Measurements from ENCODE around the gene NHSL1. TPM values are rescaled to one million over a fixed set of nuclear protein-coding genes. Genes with fewer than 3 reads are reported as not detected.
A peak's percentile ranks its signal among the peaks of the same experiment; 100 is the strongest.

Gene NHSL1
- total RNA-seq, 1 donor from 2014 or later = 17.3 TPM

DNA sequence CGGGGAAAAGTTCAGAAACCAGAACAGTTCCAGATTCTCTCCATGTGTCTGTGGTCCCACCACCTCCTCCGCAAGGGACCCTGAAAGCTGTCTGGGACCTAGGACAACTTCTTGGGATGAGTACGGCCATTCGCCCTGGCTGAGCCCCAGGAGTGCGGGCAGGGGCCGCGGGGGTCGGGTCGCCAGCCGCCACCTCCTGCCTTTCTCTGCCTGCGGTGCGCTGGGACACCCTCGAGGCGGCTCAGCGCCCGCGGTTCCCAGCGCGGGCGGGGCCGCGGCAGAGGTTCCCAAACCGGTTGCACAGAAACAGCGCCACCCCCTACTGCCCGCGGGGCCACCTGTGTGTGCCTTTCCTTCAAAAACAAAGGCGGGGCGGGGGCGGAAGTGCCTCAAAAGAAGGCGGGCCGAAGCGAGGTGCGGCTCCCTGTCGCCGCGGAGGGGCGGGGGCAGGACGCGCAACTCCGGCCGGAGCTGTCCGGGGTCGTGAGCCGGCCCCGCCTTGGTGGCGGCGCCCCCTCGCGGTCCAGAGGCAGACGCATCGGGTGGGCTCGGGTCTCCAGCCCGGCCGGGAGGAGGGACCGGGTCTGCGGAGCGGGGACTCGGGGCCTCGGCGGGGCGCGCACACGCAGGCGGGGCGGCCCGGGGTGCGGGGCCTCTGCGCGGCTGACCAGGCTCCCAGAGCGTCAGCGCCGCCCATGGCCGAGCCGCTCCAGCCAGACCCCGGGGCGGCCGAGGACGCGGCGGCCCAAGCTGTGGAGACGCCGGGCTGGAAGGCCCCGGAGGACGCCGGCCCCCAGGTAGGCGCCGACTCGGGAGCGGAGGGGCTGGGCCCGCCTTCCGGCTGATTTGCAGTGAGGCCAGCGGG is 95.3 kb downstream of the NHSL1 start, which contains the start of gene HEBP2:
HEBP2 (plus strand) TSS at position 423 of the 865 bp plus-strand sequence; CDS start at position 696, 273 bp downstream.
- peak; percentile 97 for DNase-seq

DNA sequence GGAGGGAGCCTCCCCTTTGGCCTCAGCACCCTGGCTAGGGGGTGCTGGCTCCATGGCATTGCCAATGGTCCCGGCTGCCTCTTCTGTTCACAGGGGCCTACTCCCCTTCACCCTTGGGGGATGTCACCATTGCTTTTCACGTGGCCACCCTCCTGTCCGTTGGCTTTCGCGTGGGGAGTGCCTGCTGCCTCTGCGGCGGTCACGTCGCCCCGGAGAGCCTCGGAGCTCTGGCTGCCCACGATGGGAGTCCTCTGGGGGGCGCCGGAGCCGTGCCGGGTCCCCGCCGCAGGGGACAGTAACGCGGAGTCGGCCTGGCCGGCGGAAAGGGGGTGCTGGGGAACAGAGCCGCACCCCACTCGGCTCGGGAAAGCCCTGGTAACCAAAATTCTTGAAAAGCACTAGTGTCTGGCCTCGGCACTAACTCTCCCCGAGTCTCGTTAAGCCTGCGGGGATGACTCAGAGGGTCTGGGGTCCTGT is 95.9 kb downstream of the NHSL1 start:
- peak; percentile 59 for DNase-seq

DNA sequence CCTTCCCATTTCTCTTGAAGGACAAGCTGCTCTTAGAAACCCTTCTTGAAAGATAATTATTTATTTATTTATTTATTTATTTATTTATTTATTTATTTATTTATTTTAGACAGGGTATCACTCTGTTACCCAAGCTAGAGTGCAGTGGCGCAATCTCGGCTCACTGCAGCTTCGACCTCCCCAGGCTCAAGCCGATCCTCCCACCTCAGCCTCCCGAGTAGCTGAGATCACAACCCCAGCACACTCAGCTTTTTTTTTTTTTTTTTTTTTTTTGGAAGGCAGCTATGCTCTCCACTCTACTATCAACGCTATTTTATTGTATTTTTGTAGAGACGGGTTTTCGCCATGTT is 96.5 kb downstream of the NHSL1 start:
- no peak for DNase-seq

DNA sequence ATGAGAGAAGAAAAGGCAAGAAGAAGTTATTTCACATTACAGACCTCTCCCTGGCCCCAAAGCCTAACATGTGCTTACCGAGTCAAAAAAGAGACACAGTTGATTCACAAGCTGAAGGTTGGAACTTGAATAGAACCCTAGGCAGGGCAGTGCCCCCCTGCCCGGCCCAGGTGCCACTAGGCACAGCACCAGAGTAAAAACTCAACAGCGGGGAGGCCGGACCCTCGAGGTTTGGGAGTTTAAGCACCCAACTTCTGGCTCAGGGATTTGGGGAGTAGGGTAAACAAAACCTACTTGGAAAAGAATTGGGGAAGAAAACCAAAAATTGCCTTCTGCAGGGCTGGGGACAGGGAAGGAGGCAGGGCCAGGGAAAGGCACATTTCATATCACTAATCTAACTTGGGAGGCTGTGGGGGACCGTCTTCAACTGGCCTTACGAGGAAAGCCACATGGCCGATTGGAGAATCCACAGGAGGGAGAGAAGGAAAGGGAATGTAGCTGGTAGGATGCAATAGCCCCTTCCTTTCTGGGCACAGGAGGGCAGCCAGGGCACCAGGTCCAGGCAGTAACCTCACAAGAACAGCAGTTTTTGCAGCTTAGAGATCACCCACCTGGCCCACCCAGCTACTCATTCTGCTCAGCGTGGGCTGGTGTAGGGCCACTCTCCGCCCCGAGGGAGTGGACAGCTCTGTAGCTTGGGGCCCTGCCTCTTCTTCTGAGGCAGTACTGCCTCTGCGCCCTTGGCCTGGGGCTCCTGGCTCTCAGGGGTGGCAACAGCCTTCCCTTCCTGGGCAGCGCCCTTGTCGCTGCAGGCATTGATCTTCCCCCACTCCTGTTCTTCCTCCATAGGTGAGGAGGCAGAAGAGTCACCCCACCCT is 97.1 kb downstream of the NHSL1 start:
- DNase-seq = no peak

DNA sequence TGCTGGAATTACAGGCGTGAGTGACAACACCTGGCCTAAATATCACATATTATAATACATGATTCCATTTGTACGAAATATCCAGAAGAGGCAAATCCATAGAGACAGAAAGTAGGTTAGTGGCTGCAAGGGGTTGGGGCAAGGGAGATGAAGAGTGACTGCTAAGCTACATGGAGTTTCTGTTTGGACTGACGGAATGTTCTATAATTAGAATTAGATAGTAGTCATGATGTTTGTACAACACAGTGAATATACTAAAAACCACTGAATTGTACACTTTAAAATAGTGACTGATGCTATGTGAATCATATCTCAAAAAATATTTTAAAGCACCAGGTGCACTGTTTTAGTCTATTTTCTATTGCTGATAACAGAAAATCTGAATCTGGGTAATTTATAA is 99.0 kb downstream of the NHSL1 start:
- no peak for DNase-seq

DNA sequence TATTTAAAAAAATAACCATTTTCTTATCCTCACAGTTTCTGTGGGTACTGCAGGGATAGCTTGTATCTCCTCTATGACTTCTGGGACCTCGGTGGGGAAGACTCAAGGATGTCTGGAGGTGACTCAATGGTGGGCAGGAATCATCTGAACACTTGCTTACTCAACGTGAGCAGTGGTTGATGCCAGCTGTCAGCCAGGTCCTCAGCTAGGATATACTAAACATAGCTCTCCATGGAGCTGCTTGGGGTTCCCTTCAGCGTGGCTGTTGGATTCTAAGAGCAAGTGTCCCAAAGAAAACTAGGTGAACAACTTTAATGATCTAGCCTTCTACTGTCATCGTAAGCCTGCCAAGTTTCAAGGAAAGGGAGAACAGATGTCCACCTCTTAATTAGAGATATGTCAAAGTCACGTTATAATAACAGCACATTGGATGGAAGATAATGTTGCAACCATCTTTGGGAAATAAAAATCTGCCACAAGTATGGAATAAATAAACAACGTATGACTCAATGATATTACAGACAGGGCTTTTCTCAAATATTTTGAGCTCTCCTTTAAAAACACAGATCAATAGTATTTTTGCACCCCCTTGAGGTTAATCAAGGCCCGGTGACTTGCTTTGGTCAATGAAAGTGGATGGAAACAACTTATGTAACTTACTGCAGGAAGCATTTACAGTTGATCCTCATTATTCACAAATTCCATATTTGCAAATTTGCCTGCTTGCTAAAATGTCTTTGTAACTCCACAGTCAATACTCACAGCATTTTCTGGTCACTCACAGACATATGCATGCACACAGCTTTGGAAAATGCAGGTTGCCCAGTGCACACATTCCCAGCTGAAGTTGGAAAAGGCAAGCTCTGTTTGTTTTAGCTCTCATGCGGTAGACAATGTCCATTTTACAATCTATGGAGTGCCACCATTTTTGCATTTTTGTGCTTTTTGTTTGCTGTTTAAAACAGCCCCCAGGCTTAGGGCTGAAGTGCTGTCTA is 101.9 kb downstream of the NHSL1 start:
- DNase-seq = no peak

DNA sequence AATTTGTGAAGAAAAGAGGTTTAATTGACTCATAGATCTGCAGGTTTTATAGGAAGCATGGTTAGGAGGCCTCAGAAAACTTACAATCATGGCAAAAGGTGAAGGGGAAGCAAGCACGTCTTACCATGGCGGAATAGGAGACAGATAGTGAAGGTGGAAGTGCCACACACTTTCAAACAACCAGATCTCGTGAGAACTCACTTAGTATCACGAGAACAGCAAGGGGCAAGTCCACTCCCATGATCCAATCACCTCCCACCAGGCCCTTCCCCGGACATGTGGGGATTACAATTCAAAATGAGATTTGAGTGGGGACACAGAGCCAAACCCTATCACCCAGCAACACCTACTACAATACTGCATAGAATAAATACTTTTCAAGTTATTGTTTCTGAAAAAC is 102.6 kb downstream of the NHSL1 start:
- no peak for DNase-seq

DNA sequence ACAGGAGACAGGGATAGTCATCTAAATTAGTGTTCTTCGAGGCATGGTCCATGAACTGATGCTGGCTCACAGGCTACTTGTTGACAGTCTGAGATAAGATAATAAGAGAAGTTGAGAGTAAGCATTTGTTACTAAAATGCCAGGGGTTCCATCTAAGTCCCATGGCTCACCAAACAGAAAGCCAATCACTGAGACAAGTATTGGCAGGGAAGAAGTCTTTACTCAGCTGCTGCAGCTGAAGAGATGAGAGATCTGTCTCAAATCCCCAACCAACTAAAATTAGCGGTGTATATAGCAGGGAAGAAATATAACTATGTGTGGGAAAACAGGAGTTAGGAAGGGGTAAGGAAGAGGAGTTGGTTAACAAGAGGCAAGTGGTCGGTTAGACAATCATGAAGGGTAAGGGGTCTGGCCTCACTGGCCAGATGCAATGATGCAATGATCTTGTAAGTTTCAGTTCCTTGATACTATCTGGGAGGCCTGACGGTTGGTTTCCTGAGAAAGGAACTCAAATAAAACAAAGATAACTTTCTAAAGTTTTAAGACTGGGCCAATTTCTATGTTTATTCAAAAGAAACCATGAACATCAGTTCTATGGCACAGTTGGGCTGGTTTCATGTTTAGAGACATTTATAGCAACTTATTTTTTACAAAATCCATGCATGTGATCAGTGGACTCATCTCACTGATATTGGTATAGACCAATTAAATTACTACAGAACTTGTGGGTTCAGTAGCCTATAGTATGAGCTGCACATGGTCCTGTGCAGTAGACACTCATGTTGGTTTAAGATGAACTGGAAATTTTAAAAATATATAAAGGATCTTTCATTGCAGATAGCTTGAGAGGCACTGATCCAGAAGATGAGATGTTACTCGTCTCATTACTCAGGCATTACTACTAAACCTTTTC is 105.2 kb downstream of the NHSL1 start:
- DNase-seq = no peak

DNA sequence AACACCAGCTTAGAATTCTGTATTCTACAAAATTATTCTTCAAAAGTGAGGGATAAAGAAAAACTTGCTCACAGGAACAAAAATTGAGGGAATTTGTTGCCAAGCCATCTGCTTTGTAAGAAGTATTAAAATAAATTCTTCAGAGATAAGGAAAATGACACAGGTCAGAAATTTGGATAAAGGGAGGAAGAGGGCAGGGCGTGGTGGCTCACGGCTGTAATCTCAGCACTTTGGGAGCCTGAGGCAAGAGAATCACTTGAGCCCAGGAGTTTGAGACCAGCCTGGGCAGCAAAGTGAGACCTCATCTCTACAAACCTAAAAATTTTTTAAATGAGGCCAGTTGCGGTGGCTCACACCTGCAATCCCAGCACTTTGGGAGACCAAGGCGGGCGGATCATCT is 109.7 kb downstream of the NHSL1 start:
- DNase-seq = no peak

DNA sequence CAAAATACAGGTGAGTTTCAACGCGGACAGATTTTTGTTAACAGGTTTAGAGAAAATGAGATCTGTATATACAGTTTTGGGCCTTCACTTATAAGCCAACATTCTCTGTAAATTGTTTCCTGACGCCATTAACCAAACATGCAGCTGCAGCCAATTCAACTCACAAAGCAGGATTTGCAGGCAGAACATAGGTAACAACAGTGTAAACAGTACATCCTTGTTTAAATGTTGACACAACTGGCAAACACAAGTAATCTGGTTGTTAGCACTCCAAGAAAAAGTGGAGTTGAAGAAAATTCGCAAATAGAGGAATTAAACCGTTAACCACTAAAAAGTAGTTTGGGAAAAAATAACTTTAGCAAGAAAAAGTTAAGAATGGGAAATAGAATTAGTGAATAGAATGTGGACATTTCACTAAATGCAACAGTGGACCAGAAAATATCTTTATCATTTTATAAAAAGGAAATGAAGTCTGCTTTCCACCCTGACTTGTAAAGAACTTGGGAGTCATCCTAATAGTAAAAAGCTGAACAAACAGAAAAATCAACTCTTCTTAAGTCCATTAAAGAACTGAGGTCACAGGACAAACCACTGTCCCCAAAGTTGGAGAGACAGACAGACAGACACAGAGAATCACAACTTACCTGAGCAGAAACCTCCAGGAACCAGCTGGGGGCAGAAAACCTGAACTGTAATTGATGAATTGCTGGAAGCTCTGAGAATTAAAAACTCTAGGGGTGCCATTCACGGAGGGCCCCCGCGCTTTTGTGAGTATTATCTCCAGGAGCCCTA is 111.5 kb downstream of the NHSL1 start:
- peak; percentile 71 for DNase-seq

DNA sequence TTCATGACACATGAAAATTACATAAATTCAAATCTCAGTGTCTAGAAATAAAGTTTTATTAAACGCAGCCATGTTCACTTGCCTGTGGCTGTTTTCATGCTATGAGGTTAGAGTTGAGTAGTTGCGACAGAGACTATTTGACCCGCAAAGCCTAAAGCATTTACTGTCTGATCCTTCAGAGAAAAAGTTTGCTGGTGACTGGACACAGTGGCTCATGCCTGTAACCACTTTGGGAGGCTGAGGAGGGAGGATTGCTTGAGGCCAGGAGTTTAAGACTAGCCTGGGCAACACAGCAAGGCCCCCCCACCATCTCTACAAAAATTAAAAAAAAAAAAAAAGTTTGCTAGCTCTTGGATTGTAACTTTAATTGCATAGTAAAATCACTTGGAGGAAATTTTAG is 112.4 kb downstream of the NHSL1 start:
- DNase-seq = no peak

DNA sequence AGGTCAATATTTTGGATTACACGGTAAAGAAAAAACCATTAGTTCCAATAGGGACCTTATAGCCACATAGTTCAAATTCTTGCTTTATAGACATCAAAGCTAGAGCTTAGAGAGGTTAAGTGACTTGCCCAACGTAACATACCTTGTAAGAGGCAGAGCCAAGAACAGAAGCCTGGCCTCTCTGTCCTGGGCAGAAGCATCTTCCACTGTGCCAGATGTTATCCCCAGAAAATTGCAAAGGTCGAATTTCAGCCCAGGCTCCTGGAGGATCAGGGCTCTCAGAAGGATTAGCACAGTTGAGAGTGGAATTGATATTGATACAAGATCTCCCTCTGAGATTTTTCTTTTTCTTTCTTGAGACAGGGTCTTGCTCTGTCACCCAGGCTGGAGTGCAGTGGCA is 115.5 kb downstream of the NHSL1 start:
- DNase-seq = no peak

DNA sequence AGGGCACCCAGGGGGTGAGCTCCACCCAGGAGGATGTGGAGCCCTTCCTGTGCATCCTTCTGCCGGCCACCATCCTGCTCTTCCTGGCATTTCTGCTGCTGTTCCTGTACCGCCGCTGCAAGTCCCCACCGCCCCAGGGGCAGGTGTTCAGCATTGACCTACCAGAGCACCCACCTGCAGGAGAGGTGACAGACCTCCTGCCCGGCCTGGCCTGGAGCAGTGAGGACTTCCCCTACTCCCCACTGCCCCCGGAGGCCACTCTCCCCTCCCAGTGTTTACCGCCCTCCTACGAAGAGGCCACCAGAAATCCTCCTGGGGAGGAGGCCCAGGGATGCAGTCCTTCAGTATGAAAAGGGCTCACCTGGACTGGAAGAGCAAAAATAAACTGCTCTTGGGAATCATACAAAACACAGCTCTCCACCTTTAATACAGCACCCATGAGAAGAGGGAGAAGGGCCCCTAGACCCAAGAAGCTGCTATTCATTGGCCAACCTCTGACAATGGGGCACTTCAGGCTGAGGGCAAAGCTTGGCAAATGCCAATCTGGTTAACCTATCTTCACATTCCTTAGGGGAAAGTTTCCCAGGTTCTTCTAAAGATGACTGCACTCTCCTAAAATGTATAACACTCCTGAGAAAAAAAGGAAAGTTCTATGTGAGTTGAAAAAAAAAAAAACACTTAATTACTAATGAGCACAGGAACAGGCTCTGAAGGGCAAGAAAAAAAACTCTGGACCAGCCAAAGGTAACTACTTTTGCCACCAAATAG is 116.6 kb downstream of the NHSL1 start:
- no peak for DNase-seq

DNA sequence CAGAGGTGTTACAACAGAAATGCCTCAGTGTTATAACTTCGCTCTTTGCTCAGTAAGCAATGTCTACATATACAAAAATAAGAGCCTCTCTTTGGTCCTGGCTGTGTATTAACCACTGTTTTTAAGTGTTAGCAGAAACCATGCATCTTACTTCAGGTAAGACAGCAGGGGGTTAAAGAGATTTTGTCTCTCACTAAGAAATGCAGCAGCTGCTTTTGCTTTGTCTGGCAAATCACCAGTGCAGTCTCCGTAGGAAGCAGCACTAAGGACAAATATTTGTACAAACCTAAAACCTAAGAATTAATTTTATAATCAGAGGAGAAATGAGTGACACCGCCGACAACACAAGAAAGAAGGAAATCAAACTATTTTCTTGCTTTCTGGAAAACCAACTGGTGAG is 120.8 kb downstream of the NHSL1 start:
- DNase-seq = no peak

DNA sequence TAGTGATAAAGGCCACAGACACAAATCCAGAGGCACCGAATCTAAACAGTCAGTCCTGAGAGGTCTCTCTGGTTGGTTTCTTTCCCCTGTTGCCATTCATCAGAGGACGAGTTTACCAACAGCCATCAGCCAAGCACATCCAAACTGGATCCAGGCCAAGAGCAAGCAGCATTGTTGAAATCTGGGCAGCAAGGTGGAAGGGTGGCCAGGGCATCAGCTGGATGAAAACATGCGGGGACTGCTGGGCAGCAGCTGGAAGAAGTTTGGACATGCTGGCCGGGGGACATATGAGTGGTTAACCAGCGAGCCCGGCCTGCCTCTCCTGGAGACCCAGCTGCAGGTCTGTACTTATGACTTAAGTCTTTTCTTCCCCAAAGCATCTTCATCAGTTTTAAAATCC is 121.5 kb downstream of the NHSL1 start, which contains the start of gene SMIM28:
SMIM28 (plus strand) TSS at position 62 of the 400 bp plus-strand sequence; CDS start at position 230, 168 bp downstream.
- no peak for DNase-seq

DNA sequence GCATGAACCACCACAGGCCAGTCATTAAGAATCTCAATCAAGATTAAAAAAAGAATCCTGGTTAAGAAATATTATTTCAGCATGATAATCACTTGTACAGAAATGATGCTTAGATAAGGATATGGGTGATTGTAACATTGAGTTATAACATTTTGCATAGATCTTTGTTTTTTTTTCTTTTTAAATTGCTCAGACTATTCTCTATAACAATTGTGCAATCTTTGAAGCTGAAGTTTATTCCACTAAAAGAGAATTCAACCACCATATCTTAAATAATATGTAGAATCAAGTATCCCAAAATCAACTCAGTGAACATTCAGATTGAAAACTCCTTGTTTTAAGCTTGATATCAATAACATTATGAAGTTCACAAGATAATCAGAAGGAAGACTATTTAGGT is 122.3 kb downstream of the NHSL1 start:
- no peak for DNase-seq

DNA sequence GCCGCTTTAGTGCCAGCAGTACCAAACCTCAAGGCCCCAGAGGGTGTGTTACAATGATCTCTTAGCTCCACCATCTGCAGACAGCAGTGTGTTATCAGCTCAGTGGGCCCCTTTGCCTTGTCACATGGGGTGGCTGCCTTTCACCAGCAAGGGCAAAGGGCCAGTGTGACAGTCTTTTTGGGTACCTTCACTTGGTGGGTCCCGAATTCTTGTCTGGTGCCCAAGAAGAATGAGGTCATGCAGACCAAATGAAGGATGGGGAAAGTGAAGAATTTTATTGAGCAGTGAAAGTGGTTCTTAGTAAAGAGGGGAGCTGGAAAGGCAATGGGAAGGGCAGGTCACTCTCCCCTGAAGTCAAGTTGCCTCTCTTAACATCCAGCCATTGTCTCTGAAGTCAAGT is 124.5 kb downstream of the NHSL1 start:
- no peak for DNase-seq

DNA sequence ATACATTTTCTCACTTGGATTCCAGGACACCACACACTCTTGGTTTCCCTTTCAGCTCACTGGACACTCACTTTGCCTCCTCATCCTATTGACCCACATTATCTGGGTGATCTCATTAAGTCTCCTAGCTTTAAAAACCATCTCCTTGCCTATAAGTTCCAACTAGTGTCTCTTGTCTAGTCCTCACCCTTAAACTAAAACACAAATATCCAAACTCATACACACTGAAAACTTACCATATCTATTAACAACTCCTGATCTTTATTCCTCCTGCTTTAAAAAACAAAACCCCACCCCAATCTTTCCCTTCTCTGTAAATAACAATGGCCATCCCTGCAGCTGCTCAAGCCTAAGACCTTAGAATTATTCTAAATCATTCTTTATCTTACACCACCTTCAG is 125.1 kb downstream of the NHSL1 start:
- no peak for DNase-seq

All from tongue (tissue), 2 donors.